Activated naive CD8-positive, alpha-beta T cell treated with anti-CD3 and anti-CD28 coated beads, Interleukin-2, amount 10 ng/mL, durations not matched to agents 7 days and 5 days (primary cell): ENCODE measurements around the gene TPRG1L. TPM values are rescaled to one million over a fixed set of nuclear protein-coding genes. Genes with fewer than 3 reads are reported as not detected.

ENCODE experiments used
- ATAC-seq: fragments of 150-1000 bp; cut with Tn5 transposase; one replicate; pipeline ENCODE4 v1.10.0; 2021; ENCODE audit warnings: low read depth, moderate library complexity
- POLR2A ChIA-PET: fragments of 350-600 bp; sonication (Branson Sonifier 250); formaldehyde crosslinking; loops from one replicate; lab custom pipeline; 2021; ENCODE audit warnings: antibody characterized with exemption; lab: Charles Lee
- DNase-seq: peaks from one replicate; pipeline ENCODE4 v3.0.0; 2021
- H3K27ac Mint-ChIP-seq: one replicate; pipeline ENCODE4 v1.8.0; 2022; ENCODE audit warnings: mild to moderate bottlenecking, mixed read lengths
- H3K27me3 Mint-ChIP-seq: one replicate; pipeline ENCODE4 v1.8.0; 2022; ENCODE audit warnings: mild to moderate bottlenecking, moderate library complexity, mixed read lengths
- H3K36me3 Mint-ChIP-seq: one replicate; pipeline ENCODE4 v1.8.0; 2021; ENCODE audit warnings: mild to moderate bottlenecking, mixed read lengths
- H3K4me1 Mint-ChIP-seq: one replicate; pipeline ENCODE4 v1.8.0; 2021; ENCODE audit warnings: mixed read lengths
- H3K4me3 Mint-ChIP-seq: one replicate; pipeline ENCODE4 v1.8.0; 2022; ENCODE audit warnings: mild to moderate bottlenecking, moderate library complexity, mixed read lengths
- H3K9me3 Mint-ChIP-seq: one replicate; pipeline ENCODE4 v1.8.0; 2021; ENCODE audit warnings: mixed read lengths
- total RNA-seq, 2 experiments: library from RNA; stranded (reverse); gene quantifications; one replicate each; pipeline ENCODE4 v1.2.3, GENCODE V29; 2021

The TPRG1L gene
- total RNA-seq, 2 experiments from 2014 or later, result 23.8 to 29.4 TPM

DNA sequence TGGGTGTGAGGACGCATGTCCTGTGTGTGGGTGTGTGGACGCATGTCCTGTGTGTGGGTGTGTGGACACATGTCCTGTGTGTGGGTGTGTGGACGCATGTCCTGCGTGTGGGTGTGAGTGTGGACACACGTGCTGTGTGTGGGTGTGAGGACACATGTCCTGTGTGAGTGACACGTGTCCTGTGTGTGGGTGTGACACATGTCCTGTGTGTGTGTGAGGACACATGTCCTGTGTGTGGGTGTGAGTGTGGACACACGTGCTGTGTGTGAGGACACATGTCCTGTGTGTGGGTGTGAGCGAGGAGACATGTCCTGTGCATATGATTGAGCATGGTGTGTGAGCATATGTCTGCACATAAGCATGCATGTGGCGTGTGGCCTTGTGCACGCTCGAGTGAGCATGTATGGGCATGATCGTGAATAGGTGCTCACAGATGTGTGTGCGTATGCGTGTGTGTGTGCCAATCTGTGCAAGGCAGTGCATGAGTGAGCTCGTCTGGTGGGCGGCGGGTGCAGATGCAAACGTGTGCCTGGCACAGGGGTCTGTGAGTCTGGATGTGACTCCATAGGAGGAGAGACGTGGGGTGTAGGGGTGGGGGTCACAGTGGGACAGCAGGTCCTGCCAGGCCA lies 38.8 kb upstream of the TPRG1L start:
- DNase-seq, result no peak
- ATAC-seq, result no peak
- Mint-ChIP-seq H3K4me3 (no peak overlapping the region), H3K4me1 (no peaks in the 10 kb centered on the region), H3K9me3 (peaks cover 9% of the 10 kb centered on the region), H3K27ac (no peak overlapping the region), H3K36me3 (no peaks in the 10 kb centered on the region), H3K27me3 (no peaks in the 10 kb centered on the region)
- POLR2A ChIA-PET, result no interaction called here

DNA sequence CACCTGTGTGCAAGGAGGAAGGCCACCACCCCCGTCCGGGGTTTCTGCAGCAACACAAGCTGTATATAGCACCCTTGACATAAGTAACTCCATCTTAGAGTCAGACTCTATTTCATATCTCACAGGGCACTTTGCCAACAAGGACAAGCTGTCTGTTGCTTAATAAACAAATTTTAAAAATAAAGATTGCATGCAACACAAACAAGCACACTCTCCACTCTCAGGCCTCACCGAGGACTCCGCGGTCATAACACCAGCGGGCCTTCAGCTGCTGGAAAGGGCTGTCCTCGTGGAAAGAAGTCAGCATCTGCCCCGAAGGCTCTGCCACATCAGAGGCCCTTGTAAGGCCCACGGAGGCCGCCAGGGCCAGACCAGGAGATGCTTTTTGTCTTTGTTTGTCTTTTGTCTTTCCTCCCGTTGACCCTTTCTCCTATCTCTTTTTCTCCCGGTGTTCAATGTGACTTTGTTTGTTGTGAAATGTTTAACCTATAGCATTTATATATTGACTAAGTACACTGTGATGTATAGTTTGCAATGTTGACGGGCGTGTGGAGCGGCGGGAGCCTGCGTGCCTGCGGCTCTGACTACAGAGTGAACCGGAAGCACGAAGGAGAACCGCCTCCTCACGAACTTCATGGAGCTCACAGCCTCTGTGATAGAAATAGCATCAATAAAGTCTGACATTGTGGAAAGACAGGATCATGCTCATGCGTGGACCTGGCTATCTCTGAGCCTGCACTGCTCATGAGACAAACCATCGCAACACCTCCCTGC lies 37.6 kb upstream of the TPRG1L start:
- H3K9me3 Mint-ChIP-seq, result peaks cover 9% of the 10 kb centered on the region
- H3K4me1 Mint-ChIP-seq, result no peaks in the 10 kb centered on the region
- H3K27me3 Mint-ChIP-seq, result no peaks in the 10 kb centered on the region
- no peaks in the 10 kb centered on the region for H3K36me3 Mint-ChIP-seq
- DNase-seq (no peak), ATAC-seq (no peak)
- no peak overlapping the region for H3K4me3 Mint-ChIP-seq
- POLR2A ChIA-PET, result no interaction called here
- H3K27ac Mint-ChIP-seq, result no peak overlapping the region

DNA sequence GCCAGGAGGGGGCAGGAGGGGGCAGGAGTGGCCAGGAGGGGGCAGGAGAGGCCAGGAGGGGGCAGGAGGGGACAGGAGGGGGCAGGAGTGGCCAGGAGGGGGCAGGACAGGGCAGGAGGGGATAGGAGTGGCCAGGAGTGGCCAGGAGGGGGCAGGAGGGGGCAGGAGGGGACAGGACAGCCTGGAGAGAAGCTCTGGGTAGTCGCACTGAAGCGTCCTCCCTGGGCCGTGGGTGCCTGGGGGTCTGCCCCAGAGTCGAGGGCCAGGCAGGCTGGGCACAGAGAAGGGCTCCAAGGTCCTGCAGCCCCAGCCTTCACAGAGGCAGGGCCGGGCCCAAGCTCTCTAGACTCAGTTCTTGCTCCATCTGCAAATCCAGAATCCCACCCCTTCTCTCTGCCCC lies 36.4 kb upstream of the TPRG1L start:
- POLR2A ChIA-PET, result no interaction called here
- Mint-ChIP-seq H3K27ac (no peak overlapping the region), H3K27me3 (no peaks in the 10 kb centered on the region), H3K36me3 (no peaks in the 10 kb centered on the region), H3K4me3 (no peak overlapping the region), H3K9me3 (peaks cover 3% of the 10 kb centered on the region), H3K4me1 (no peaks in the 10 kb centered on the region)
- ATAC-seq (no peak), DNase-seq (no peak)

- H3K27me3 Mint-ChIP-seq, result no peaks in the 10 kb centered on the region
- no peaks in the 10 kb centered on the region for H3K36me3 Mint-ChIP-seq
- H3K4me3 Mint-ChIP-seq, result no peak overlapping the region
- ATAC-seq (no peak), DNase-seq (no peak)
- H3K4me1 Mint-ChIP-seq, result peaks cover 2% of the 10 kb centered on the region
- no peak overlapping the region for H3K27ac Mint-ChIP-seq
- POLR2A ChIA-PET, result no interaction called here
- no peaks in the 10 kb centered on the region for H3K9me3 Mint-ChIP-seq
Measured at GRCh38 chr1:3590139-3590763, 34.6 kb upstream of the TPRG1L start.

DNA sequence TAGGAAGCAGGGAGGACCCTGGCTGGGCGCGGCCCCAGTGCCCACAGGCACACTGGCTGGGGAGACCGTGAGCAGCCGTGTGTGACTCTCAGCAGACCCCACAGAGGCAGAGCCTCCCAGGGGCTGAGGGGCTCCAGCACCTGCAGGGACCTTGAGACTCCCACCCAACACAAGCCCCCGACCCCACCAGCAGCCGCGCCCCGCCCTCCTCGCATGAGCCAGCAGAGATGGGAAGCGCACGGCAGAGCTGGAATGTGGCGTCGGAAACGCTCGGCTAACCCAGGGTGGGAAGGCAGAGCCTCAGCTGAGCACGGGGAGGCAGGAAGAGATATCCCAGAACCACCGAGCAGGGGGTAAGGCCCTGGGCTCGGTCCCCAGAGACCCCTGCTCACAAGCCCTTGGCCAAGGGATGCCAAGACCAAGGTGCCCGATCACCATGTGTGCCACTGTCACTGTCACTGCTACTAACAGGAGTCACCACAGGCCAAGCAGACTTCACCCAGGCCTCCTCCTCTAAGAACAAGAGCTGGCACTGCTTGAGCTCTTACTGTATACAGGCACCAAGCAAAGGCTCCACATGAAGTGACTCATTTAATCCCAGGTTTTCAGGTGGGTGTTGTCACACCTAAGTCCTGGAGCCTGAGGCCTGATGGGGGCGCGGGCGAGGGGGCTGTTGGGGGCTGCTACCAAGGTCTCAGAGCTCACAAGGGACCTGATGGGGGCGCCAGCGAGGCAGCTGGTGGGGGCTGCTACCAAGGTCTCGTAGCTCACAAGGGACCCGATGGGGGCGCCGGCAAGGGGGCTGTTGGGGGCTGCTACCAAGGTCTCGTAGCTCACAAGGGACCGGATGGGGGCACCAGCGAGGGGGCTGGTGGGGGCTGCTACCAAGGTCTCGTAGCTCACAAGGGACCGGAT lies 33.6 kb upstream of the TPRG1L start:
- Mint-ChIP-seq H3K9me3 (no peaks in the 10 kb centered on the region), H3K4me1 (peaks cover 2% of the 10 kb centered on the region), H3K27me3 (no peaks in the 10 kb centered on the region), H3K36me3 (no peaks in the 10 kb centered on the region), H3K4me3 (no peak overlapping the region), H3K27ac (no peak overlapping the region)
- POLR2A ChIA-PET, result interaction anchor here (0.9 kb wide), 1 partner anchor 17 kb away, joined by 3 read pairs; no protein-coding TSS in a partner anchor
- DNase-seq, result no peak
- ATAC-seq, result no peak

DNA sequence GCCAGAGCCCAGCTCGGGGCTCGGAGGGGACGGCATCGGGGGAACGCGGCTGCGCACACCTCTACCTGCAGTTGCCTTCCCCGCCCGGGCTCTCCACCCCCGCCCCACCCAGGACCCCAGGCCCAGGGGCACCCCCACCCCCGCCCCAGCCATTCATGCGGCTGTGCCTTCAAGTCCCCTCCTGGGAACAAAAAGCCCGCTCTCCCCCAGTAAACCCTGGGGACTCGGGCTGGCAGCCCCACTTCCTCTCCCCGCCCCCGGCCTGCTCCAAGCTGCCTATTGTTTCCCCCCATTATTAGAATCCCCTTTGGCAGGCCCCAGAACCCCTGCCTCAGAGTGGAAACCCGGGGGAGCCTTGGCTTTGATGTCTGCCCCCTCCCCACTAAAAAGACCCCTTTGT lies 31.5 kb upstream of the TPRG1L start:
- no peaks in the 10 kb centered on the region for H3K9me3 Mint-ChIP-seq
- H3K27me3 Mint-ChIP-seq, result no peaks in the 10 kb centered on the region
- DNase-seq (no peak), ATAC-seq (no peak)
- H3K4me3 Mint-ChIP-seq, result no peak overlapping the region
- no peak overlapping the region for H3K27ac Mint-ChIP-seq
- POLR2A ChIA-PET, result no interaction called here
- H3K4me1 Mint-ChIP-seq, result peaks cover 12% of the 10 kb centered on the region
- H3K36me3 Mint-ChIP-seq, result no peaks in the 10 kb centered on the region

DNA sequence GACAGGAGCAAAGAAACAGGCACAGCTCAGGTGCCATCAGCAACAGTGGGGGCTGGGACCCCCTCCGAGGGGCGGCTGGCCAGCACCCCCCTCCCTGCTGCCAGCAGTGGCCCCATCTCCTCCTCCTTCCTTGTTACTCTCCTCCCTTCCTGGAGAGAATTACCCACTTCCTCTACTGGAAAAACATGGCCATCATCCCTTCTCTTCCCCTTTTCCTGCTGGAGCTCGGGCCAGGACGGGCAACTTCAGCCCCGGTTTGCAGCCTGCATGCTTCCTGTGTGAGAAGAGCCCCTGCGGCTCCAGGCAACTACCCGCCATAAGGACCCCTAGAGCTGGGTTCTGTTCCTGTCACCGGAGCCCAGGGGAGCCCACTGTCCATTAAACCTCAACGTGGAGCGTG lies 31.1 kb upstream of the TPRG1L start:
- H3K27me3 Mint-ChIP-seq, result no peaks in the 10 kb centered on the region
- ATAC-seq (no peak), DNase-seq (no peak)
- no peaks in the 10 kb centered on the region for H3K9me3 Mint-ChIP-seq
- H3K36me3 Mint-ChIP-seq, result no peaks in the 10 kb centered on the region
- no peak overlapping the region for H3K4me3 Mint-ChIP-seq
- no peak overlapping the region for H3K27ac Mint-ChIP-seq
- peaks cover 12% of the 10 kb centered on the region for H3K4me1 Mint-ChIP-seq
- POLR2A ChIA-PET, result no interaction called here

DNA sequence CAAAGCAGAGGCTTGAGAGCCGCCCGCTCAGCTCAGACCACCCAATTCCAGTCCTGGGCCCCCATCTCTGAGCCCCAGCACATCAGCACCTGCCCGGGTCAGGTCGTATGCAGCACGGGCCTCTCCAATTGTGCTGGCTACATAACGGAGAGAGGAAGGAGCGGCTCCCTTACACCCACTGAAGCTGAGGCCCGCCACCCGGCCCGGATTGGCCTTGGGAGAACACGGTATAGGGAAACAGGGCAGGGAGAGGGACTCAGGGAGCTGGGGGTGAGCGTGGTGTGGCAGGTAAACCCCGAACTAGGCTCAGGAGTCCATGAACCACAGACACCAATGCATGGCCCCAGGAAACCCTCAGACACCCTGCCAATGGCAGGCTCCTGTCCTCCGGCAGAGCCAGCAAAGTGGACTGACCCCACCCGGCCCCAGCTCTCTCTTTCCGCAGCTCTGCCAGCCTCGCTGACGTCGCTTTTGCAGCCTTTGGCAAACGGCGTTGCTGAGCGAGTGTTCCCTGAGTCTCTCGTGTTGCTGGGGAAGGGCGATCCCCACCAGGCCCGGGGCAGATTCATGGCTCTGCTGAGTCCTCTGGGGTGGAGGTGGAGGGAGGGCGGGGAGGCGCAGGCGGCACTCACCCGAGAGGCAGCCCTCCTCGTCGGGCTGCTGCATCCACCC lies 30.0 kb upstream of the TPRG1L start:
- H3K36me3 Mint-ChIP-seq, result no peaks in the 10 kb centered on the region
- no peaks in the 10 kb centered on the region for H3K9me3 Mint-ChIP-seq
- H3K27me3 Mint-ChIP-seq, result no peaks in the 10 kb centered on the region
- POLR2A ChIA-PET, result no interaction called here
- no peak overlapping the region for H3K27ac Mint-ChIP-seq
- no peak for ATAC-seq
- no peak overlapping the region for H3K4me3 Mint-ChIP-seq
- H3K4me1 Mint-ChIP-seq, result peaks cover 12% of the 10 kb centered on the region
- no peak for DNase-seq

GRCh38 chr1:3595949-3596348 lies 28.9 kb upstream of the TPRG1L start:
- no peak for ATAC-seq
- Mint-ChIP-seq H3K9me3 (no peaks in the 10 kb centered on the region), H3K4me1 (peaks cover 12% of the 10 kb centered on the region), H3K4me3 (no peak overlapping the region), H3K36me3 (no peaks in the 10 kb centered on the region), H3K27me3 (no peaks in the 10 kb centered on the region), H3K27ac (peak overlapping the region; percentile 60)
- POLR2A ChIA-PET, result no interaction called here
- no peak for DNase-seq

DNA sequence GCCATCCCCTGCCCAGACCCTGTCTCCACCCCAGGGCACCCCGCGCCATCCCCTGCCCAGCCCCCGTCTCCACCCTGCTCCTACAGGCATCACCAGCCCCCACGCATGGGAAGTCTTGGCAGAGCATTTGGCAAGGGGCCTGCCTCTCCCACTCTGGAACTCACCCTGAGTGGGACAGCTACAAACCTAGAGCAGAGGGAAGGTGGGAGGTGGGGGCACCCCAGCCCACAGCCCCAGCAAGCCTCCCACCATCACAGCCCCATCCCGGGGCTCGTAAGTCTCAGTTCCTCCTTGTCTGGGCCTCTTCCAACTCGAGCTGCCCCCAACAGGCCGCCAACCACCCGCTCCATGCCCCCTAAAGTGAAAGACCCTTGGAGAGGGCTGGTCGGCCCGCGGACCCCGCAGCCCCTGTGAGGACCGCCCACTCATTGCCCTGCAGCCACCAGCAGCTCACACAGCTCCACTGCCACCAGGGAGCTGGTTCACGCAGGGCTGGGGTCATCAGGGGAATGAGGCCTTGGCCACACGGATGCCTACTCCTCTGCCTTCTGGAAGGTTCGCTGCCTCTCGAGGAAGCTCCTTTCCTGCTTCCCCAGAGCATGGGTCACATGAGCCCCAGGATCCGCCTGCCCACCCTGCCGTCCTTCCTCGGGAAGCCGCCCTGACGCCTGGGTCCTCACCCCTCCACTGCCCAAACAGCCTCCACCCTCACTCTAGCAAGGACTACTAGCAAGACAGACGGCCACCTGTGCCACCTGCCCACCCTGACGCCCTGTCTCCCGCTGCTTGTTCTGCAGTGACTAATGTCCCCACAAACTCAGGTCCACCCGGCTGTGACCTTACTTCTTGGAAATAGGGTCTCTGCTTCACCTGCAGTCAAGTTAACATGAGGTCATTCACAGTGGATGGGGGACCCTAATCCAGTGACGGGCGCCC lies 27.9 kb upstream of the TPRG1L start:
- peak; percentile 25 for ATAC-seq
- Mint-ChIP-seq H3K9me3 (no peaks in the 10 kb centered on the region), H3K27ac (peak overlapping the region; percentile 96), H3K27me3 (no peaks in the 10 kb centered on the region), H3K4me1 (peaks cover 12% of the 10 kb centered on the region), H3K4me3 (peak overlapping the region; percentile 83), H3K36me3 (no peaks in the 10 kb centered on the region)
- DNase-seq, result no peak
- POLR2A ChIA-PET, result no interaction called here

DNA sequence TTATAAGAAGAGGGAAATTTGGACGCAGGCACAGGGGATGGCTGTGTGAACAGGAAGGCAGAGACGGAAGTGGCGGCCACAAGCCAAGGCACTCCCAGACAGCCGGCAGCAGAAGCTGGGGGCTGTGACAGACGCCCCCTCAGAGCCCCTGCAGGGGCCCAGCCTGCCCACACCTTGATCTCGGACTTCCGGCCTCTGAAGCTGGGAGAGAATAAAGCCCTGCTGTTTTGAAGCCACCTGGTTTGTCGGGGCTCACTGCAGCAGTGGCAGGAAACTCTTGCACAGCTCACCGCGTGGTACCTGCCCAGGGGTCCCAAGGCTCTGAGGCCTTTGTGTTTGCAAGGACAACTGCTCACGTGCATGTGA lies 27.2 kb upstream of the TPRG1L start:
- DNase-seq (peak; percentile 56), ATAC-seq (peak; percentile 71)
- POLR2A ChIA-PET, result no interaction called here
- H3K36me3 Mint-ChIP-seq, result no peaks in the 10 kb centered on the region
- H3K27me3 Mint-ChIP-seq, result no peaks in the 10 kb centered on the region
- peaks cover 12% of the 10 kb centered on the region for H3K4me1 Mint-ChIP-seq
- H3K27ac Mint-ChIP-seq, result peak overlapping the region; percentile 96
- H3K9me3 Mint-ChIP-seq, result no peaks in the 10 kb centered on the region
- peak overlapping the region; percentile 83 for H3K4me3 Mint-ChIP-seq

DNA sequence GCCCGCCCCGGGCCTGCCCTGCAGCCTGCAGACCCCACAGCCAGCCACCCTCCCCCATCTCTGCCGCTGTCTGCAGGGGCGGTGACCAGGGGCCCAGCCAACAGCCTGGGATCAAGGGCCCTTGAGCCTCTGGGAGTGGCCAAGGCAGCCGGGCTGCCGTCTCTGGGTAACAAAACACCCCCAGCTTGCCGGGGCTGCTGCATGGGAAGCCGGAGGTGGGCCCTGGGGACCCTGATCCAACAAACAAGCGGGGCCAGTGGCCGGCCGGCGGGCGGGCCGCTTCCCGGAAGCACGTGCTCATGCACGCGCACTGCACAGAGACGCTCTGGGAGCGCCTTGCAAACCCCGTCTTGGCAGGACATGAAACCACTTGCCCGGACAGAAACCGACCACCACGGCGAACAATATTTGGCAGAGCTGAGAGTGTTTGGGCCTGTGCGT lies 26.7 kb upstream of the TPRG1L start:
- POLR2A ChIA-PET, result no interaction called here

More for the DNA sequence above, 26.7 kb upstream of the TPRG1L start:
- DNase-seq, result no peak
- Mint-ChIP-seq H3K27me3 (no peaks in the 10 kb centered on the region), H3K9me3 (no peaks in the 10 kb centered on the region), H3K4me1 (peaks cover 12% of the 10 kb centered on the region), H3K36me3 (no peaks in the 10 kb centered on the region), H3K27ac (peak overlapping the region; percentile 96), H3K4me3 (peak overlapping the region; percentile 83)
- no peak for ATAC-seq
